HG02973 (cell line): ENCODE results near the gene PPP2R2D.

Experiments used
- ATAC-seq: cut with Tn5 transposase; IDR thresholded peaks from one replicate; pipeline ENCODE4 v1.9.1; 2021; ENCODE audit warnings: moderate library complexity; ENCODE audit not compliant: unreplicated experiment

PPP2R2D gene

GRCh38 chr10:131991726-131992125 is 90.9 kb downstream of the PPP2R2D start:
- ATAC-seq = no peak

- no peak for ATAC-seq
Measured at GRCh38 chr10:131993275-131993674, 92.5 kb downstream of the PPP2R2D start.

- no peak for ATAC-seq
Measured at GRCh38 chr10:131994435-131994834, 93.6 kb downstream of the PPP2R2D start.

- ATAC-seq = no peak
Measured at GRCh38 chr10:131996466-131997365, 95.9 kb downstream of the PPP2R2D start.

- ATAC-seq = no peak
Measured at GRCh38 chr10:131997366-131998049, 96.7 kb downstream of the PPP2R2D start.

- ATAC-seq = no peak
Measured at GRCh38 chr10:131998050-131998844, 97.4 kb downstream of the PPP2R2D start.

- ATAC-seq = no peak
Measured at GRCh38 chr10:131998845-131999681, 98.3 kb downstream of the PPP2R2D start.

- ATAC-seq = no peak
Measured at GRCh38 chr10:132001238-132001972, 100.6 kb downstream of the PPP2R2D start.

- ATAC-seq = no peak
Measured at GRCh38 chr10:132002004-132002403, 101.2 kb downstream of the PPP2R2D start.

- no peak for ATAC-seq
Measured at GRCh38 chr10:132003282-132003924, 102.6 kb downstream of the PPP2R2D start.

GRCh38 chr10:132004052-132004451 is 103.2 kb downstream of the PPP2R2D start:
- no peak for ATAC-seq

- ATAC-seq = no peak
Measured at GRCh38 chr10:132005147-132005546, 104.3 kb downstream of the PPP2R2D start.

- no peak for ATAC-seq
Measured at GRCh38 chr10:132006966-132007365, 106.2 kb downstream of the PPP2R2D start.

GRCh38 chr10:132007681-132008080 is 106.9 kb downstream of the PPP2R2D start:
- ATAC-seq = no peak
